HepG2 (cell line): Measurements from ENCODE around the gene PLA2G4C. TPM values are rescaled to one million over a fixed set of nuclear protein-coding genes. Genes with fewer than 3 reads are reported as not detected.

Source experiments
- ATAC-seq: fragments of 200-7000 bp; cut with Tn5 transposase; 3 replicates; pipeline ENCODE4 v1.9.1; 2020; ENCODE audit warnings: mild to moderate bottlenecking, moderate library complexity
- BruUV-seq: library from RNA; stranded (reverse); fragments of 400-500 nt; replicated peaks from 2 replicates; lab custom pipeline; 2021; lab: Mats Ljungman, UMichigan
- CTCF ChIA-PET: fragments of 300-600 bp; formaldehyde crosslinking; extraction: SDS; loops from one replicate; lab custom pipeline; 2021; ENCODE audit warnings: low total read pairs, inconsistent platforms, low intra/inter-chr PET ratio; lab: Yijun Ruan, JAX
- POLR2A ChIA-PET: fragments of 350-600 bp; sonication (Branson Sonifier 250); formaldehyde crosslinking; loops from one replicate; lab custom pipeline; 2020; ENCODE audit warnings: antibody characterized with exemption, inconsistent platforms; lab: Yijun Ruan, JAX
- DNase-seq: peaks from one replicate; pipeline ENCODE4 v3.0.0-alpha.2; 2015; ENCODE audit warnings: low spot score
- FAIRE-seq: peaks from 3 replicates; lab custom pipeline; 2011; peaks lifted over from hg19 to GRCh38; lab: Jason Lieb, UNC
- H2AFZ ChIP-seq: one replicate; pipeline ENCODE4 v1.6.1; 2011; ENCODE audit warnings: low read length, inconsistent platforms
- H3K27ac ChIP-seq: fragments of 300-600 bp; 3 replicates; pipeline ENCODE4 v1.8.0; 2011; ENCODE audit warnings: mixed run types, mild to moderate bottlenecking, mixed read lengths, low read length, inconsistent platforms; ENCODE audit not compliant: insufficient read depth; ENCODE audit errors: extremely low read length
- H3K27me3 ChIP-seq, 2 experiments: fragments of 200-600 bp in 1 of 2; 2 replicates in 1 of 2; 3 replicates in 1 of 2; pipeline versions ENCODE4 v1.6.0 to v1.8.0; 2011; ENCODE audit warnings: low read length in 2 of 2, mild to moderate bottlenecking in 2 of 2, moderate library complexity in 2 of 2, inconsistent platforms in 1 of 2; ENCODE audit not compliant: insufficient read depth in 2 of 2, control insufficient read depth in 1 of 2
- H3K36me3 ChIP-seq, 2 experiments: fragments of 200-600 bp in 1 of 2; replicated peaks in 1 of 2; 2 replicates in 1 of 2; 3 replicates in 1 of 2; pipeline versions ENCODE4 v1.5.1 to v1.8.0; 2011; ENCODE audit warnings: low read length in 2 of 2, inconsistent platforms in 1 of 2; ENCODE audit not compliant: insufficient read depth in 2 of 2, control insufficient read depth in 1 of 2
- H3K4me1 ChIP-seq: 2 replicates; pipeline ENCODE4 v1.5.1; 2012; ENCODE audit warnings: low read length, inconsistent platforms; ENCODE audit not compliant: insufficient read depth
- H3K4me2 ChIP-seq: 2 replicates; pipeline ENCODE4 v1.6.0; 2011; ENCODE audit warnings: low read depth, low read length, inconsistent platforms
- H3K4me3 ChIP-seq, 3 experiments: fragments of 200-600 bp in 1 of 3; sonication (generic), shearing (Covaris generic) in 1 of 3; replicated peaks in 1 of 3; 2 replicates each; pipeline ENCODE4 v1.5.1; 2011 to 2016; ENCODE audit warnings: low read length in 3 of 3, inconsistent platforms in 2 of 3, low read depth in 2 of 3, mild to moderate bottlenecking in 2 of 3, control low read depth in 1 of 3, mixed read lengths in 1 of 3; ENCODE audit not compliant: insufficient read depth in 1 of 3
- H3K79me2 ChIP-seq: one replicate; pipeline ENCODE4 v1.6.1; 2011; ENCODE audit warnings: low read length, inconsistent platforms; ENCODE audit not compliant: insufficient read depth
- H3K9ac ChIP-seq: 2 replicates; pipeline ENCODE4 v1.6.0; 2011; ENCODE audit warnings: mild to moderate bottlenecking, low read depth, low read length, inconsistent platforms; ENCODE audit not compliant: insufficient read depth
- H3K9me3 ChIP-seq: 2 replicates; pipeline ENCODE4 v1.5.1; 2012; ENCODE audit warnings: mild to moderate bottlenecking, low read length
- H4K20me1 ChIP-seq: 2 replicates; pipeline ENCODE4 v1.6.0; 2011; ENCODE audit warnings: inconsistent platforms, mild to moderate bottlenecking, low read length, moderate library complexity; ENCODE audit not compliant: insufficient read depth
- EHMT2 ChIP-seq: fragments of 200-600 bp; sonication (generic); IDR thresholded peaks from 2 replicates; pipeline ENCODE4 v1.7.0; 2017; ENCODE audit warnings: antibody characterized with exemption, low read depth, low read length, borderline replicate concordance
- ZBTB4 ChIP-seq: sonication (generic); formaldehyde crosslinking; IDR thresholded peaks from 2 replicates; pipeline ENCODE4 v1.4.0; 2020; ENCODE audit warnings: missing genetic modification reagents, mild to moderate bottlenecking, borderline replicate concordance
- ZC3H13 ChIP-seq: sonication (generic); formaldehyde crosslinking; IDR thresholded peaks from 2 replicates; pipeline ENCODE4 v1.8.1; 2023; ENCODE audit warnings: mild to moderate bottlenecking, missing genetic modification reagents, moderate library complexity
- ZKSCAN5 ChIP-seq: sonication (generic); formaldehyde crosslinking; IDR thresholded peaks from 2 replicates; pipeline ENCODE4 v1.5.1; 2020; ENCODE audit warnings: mild to moderate bottlenecking, missing genetic modification reagents
- ZNF264 ChIP-seq: sonication (generic); formaldehyde crosslinking; IDR thresholded peaks from 2 replicates; pipeline ENCODE4 v1.4.0; 2020; ENCODE audit warnings: missing genetic modification reagents
- ZNF362 ChIP-seq: sonication (generic); formaldehyde crosslinking; IDR thresholded peaks from 2 replicates; pipeline ENCODE4 v1.4.0; 2020; ENCODE audit warnings: missing genetic modification reagents, mild to moderate bottlenecking, borderline replicate concordance
- WGBS: methylation state at CpG from one replicate; pipeline ENCODE4 v1.1.6; 2017; ENCODE audit warnings: low lambda C conversion rate; 5-methylcytosine and 5-hydroxymethylcytosine counted together
- in situ Hi-C: cut with HindIII; loops from 2 replicates; pipeline ENCODE4 v1.10.0; 2017; ENCODE audit warnings: low pct_unique_long_range_greater_than_20kb; ENCODE audit not compliant: extremely low pct_ligation_motif_present
- intact Hi-C: fragments of 100-400 bp; cut with micrococcal nuclease; formaldehyde crosslinking; loops from one replicate; pipeline ENCODE4 v1.10.0; 2022; ENCODE audit not compliant: unreplicated experiment
- polyA plus RNA-seq, 8 experiments: library from polyadenylated mRNA; depleted of rRNA in 3 of 8; stranded (reverse) in 7 of 8; unstranded in 1 of 8; fragments of >200 nt; fragmentation: Illumina TruSeq in 4 of 8; extraction: Trizol in 4 of 8; gene quantifications; 2 replicates each; pipeline versions ENCODE4 v1.2.1 to v1.2.3, GENCODE V29; 2011 to 2016; ENCODE audit warnings: low read depth in 4 of 8, missing spikeins in 1 of 8, mixed read lengths in 1 of 8; ENCODE audit not compliant: insufficient read depth in 1 of 8
- total RNA-seq, 5 experiments: library from RNA; depleted of rRNA; stranded (reverse); fragments of >200 nt; fragmentation: Illumina TruSeq; extraction: Trizol; gene quantifications; 2 replicates each; pipeline ENCODE4 v1.2.3, GENCODE V29; 2016; ENCODE audit warnings: low read depth in 1 of 5

The PLA2G4C gene
- total and polyA plus RNA-seq, 2 of the 13 experiments (the other 11 are each of a cell fraction or from before 2014, with no cell fraction given): 1.6 to 1.7 TPM

- ATAC-seq: no peak
- DNase-seq: no peak
- Histone ChIP-seq H3K9ac (no peak overlapping the region), H3K27ac (no peak overlapping the region), H2AFZ (no peak overlapping the region), H3K9me3 (no peaks in the 10 kb centered on the region), H3K27me3 (no peaks in the 10 kb centered on the region), H3K4me3 (no peak overlapping the region), H3K79me2 (no peaks in the 10 kb centered on the region), H3K4me1 (no peaks in the 10 kb centered on the region), H3K36me3 (peaks cover 4 to 38% of the 10 kb centered on the region in 2 experiments; a peak in 4 of 5 replicates), H3K4me2 (no peak overlapping the region), H4K20me1 (no peaks in the 10 kb centered on the region)
- no peak for FAIRE-seq
- ChIA-PET POLR2A (no interaction called here), CTCF (no interaction called here)
- in situ Hi-C loops (no loop called here), intact Hi-C loops (no loop called here)
- BruUV-seq: no TSS peak
- TF ChIP-seq ZBTB4 (CRISPR knock-in tag): no peak
- TF ChIP-seq EHMT2: no peak
- no peak for TF ChIP-seq ZNF362
- no peak for TF ChIP-seq ZKSCAN5
- no peak for TF ChIP-seq ZNF264 (CRISPR knock-in tag)
- TF ChIP-seq ZC3H13 (CRISPR knock-in tag): no peak
- 96% methylated on average over 4 of the region's 4 CpGs for WGBS
Observed at GRCh38 chr19:48136547-48136946, 25.9 kb upstream of the PLA2G4C start.
